K562 (cell line): ENCODE data around the gene TMEM129. TPM values are rescaled to one million over a fixed set of nuclear protein-coding genes. Genes with fewer than 3 reads are reported as not detected.
A peak's percentile ranks its signal among the peaks of the same experiment; 100 is the strongest.

Experiments used
- BDP1 ChIP-seq: IDR thresholded peaks from 3 replicates; pipeline ENCODE4 v1.6.1; 2011; ENCODE audit not compliant: insufficient read length, insufficient read depth
- CREB1 ChIP-seq, 2 experiments: sonication (generic) in 1 of 2; formaldehyde crosslinking in 1 of 2; IDR thresholded peaks; 2 replicates each; pipeline versions ENCODE4 v1.6.1 to v1.8.0; 2012 to 2022; ENCODE audit warnings: inconsistent platforms in 1 of 2, mild to moderate bottlenecking in 1 of 2, missing genetic modification reagents in 1 of 2, moderate library complexity in 1 of 2
- EZH2 ChIP-seq: IDR thresholded peaks from 2 replicates; pipeline ENCODE4 v1.6.1; 2012; ENCODE audit warnings: low read depth, mild to moderate bottlenecking, inconsistent platforms, low read length, borderline replicate concordance
- FOXA1 ChIP-seq: fragments of 450-650 bp; IDR thresholded peaks from 2 replicates; pipeline ENCODE4 v1.6.1; 2016; ENCODE audit warnings: mild to moderate bottlenecking, borderline replicate concordance
- HDGF ChIP-seq: fragments of 450-650 bp; IDR thresholded peaks from 2 replicates; pipeline ENCODE4 v1.6.1; 2016
- NR2F6 ChIP-seq: fragments of 450-650 bp; formaldehyde crosslinking; IDR thresholded peaks from 2 replicates; pipeline ENCODE4 v1.4.0; 2020; ENCODE audit warnings: mild to moderate bottlenecking
- POLR3A ChIP-seq: IDR thresholded peaks from 2 replicates; pipeline ENCODE4 v1.6.1; 2011; ENCODE audit warnings: borderline replicate concordance, mild to moderate bottlenecking, moderate library complexity; ENCODE audit not compliant: insufficient read length, insufficient read depth; ENCODE audit errors: extremely low read depth
- RCOR1 ChIP-seq, 2 experiments: IDR thresholded peaks; 2 replicates each; pipeline ENCODE4 v1.6.1; 2012; ENCODE audit warnings: low read depth in 2 of 2, low read length in 2 of 2, borderline replicate concordance in 1 of 2, improper control_type of control experiment in 1 of 2
- SAFB2 ChIP-seq: fragments of 200-400 bp; formaldehyde crosslinking; IDR thresholded peaks from 2 replicates; pipeline ENCODE4 v1.6.1; 2018; ENCODE audit warnings: borderline replicate concordance, low read length, low read depth, moderate library complexity; ENCODE audit not compliant: severe bottlenecking
- SRF ChIP-seq, 2 experiments: fragments of 250-450, 450-650 bp in 1 of 2; sonication (Bioruptor Pico) in 1 of 2; sonication (generic) in 1 of 2; formaldehyde crosslinking; IDR thresholded peaks; 2 replicates each; pipeline versions ENCODE4 v1.5.0 to v1.5.1; 2020 to 2022; ENCODE audit warnings: mild to moderate bottlenecking in 1 of 2, missing genetic modification reagents in 1 of 2
- SRSF9 ChIP-seq: fragments of 200-400 bp; formaldehyde crosslinking; IDR thresholded peaks from 2 replicates; pipeline ENCODE4 v1.6.1; 2017; ENCODE audit warnings: low read depth, low read length, borderline replicate concordance
- TCF3 ChIP-seq: sonication (generic); formaldehyde crosslinking; IDR thresholded peaks from 2 replicates; pipeline ENCODE4 v1.4.0; 2020; ENCODE audit warnings: mild to moderate bottlenecking, missing genetic modification reagents
- ZBTB12 ChIP-seq: fragments of 250-450 bp; sonication (Bioruptor Pico); IDR thresholded peaks from 2 replicates; pipeline ENCODE4 v1.4.0; 2020
- ZBTB40 ChIP-seq, 2 experiments: fragments of 450-650 bp in 1 of 2; sonication (generic) in 1 of 2; formaldehyde crosslinking in 1 of 2; IDR thresholded peaks; 2 replicates each; pipeline versions ENCODE4 v1.7.1 to v1.9.0; 2016 to 2022; ENCODE audit warnings: inconsistent platforms in 1 of 2, mild to moderate bottlenecking in 1 of 2, missing genetic modification reagents in 1 of 2
- ZNF175 ChIP-seq: fragments of 200-800 bp; sonication (Bioruptor generic); IDR thresholded peaks from 2 replicates; pipeline ENCODE4 v1.6.1; 2016; ENCODE audit warnings: low read depth, mild to moderate bottlenecking, missing genetic modification characterization, missing compliant biosample characterization
- ZNF707 ChIP-seq: fragments of 250-450 bp; sonication (Bioruptor Pico); conservative IDR thresholded peaks from 2 replicates; pipeline ENCODE4 v1.8.0; 2022; ENCODE audit warnings: inconsistent platforms, mild to moderate bottlenecking, moderate library complexity
- ZNF77 ChIP-seq: fragments of 250-450 bp; sonication (Bioruptor Pico); IDR thresholded peaks from 2 replicates; pipeline ENCODE4 v1.5.0; 2020
- ZZZ3 ChIP-seq: fragments of 450-650 bp; IDR thresholded peaks from 2 replicates; pipeline ENCODE4 v1.6.1; 2016; ENCODE audit warnings: antibody characterized with exemption, mild to moderate bottlenecking, moderate library complexity
- polyA plus RNA-seq, 8 experiments: library from polyadenylated mRNA; depleted of rRNA in 4 of 8; stranded (reverse) in 5 of 8; unstranded in 3 of 8; fragments of >200 nt; fragmentation: Nextera tagmentation in 2 of 8; fragmentation: Illumina TruSeq in 1 of 8; extraction: Ambion mirVana in 2 of 8; extraction: Trizol in 1 of 8; gene quantifications; 2 replicates each; pipeline versions ENCODE4 v1.2.1 to v1.2.3, GENCODE V29; 2011 to 2014; ENCODE audit warnings: inconsistent platforms in 1 of 8, missing spikeins in 1 of 8
- total RNA-seq, 7 experiments: library from RNA; depleted of rRNA in 6 of 7; stranded (reverse); fragments of >200 nt in 6 of 7; fragmentation: Illumina TruSeq in 2 of 7; extraction: Trizol in 2 of 7; gene quantifications; 2 replicates each; pipeline versions ENCODE4 v1.2.1 to v1.2.3, GENCODE V29; 2011 to 2021; ENCODE audit warnings: low replicate concordance in 1 of 7

TMEM129 gene
- total and polyA plus RNA-seq, 9 of the 15 experiments (the other 6 are each of a cell fraction or from before 2014, with no cell fraction given): 0.34 to 47.2 (median 18.8) TPM

DNA sequence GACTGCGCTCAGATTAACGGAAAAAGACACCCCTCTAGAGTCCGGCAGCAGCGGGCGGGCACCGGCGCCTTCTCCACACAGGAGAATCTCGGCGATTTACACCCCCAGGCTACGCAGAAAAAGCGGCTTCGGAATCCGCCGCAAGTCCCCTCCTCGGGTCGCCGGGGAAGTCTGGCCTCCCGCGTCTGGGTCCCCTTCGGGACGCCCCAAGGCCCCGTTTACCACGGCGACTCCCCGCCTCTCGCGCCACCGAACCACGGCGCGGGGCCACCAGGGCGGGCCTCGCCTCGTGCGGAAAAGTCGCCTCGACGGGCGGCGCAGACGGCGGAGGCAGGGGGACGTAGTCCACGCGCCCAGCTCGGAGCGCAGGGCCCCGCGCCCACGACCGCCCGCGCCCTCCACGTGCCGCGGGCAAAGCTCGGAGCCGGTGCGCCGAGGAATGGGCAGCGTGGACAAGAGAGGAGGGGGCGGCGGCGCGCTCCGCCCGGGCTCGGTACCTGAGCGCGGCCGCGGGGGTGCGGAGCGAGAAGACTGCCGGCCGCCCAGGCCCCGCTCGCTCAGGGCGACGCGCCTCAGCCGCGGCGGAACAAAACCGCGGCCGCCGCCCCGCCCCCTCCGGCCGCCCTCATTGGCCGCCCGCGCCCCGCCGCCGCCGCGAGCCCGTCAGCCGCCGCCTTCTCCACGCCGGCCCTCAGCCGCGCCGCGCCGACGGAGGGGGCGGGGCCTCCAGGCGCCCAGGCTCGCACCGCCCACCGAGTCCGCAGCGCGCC, 37.2 kb downstream of the TMEM129 start, which contains the start of gene FAM53A (continued):
- TF ChIP-seq SRSF9 (no peak), CREB1 (IDR thresholded peaks at IDR 0.05) (no peak), CREB1 (CRISPR knock-in tag; IDR thresholded peaks at IDR 0.05) (peak; percentile 68), ZBTB40 (IDR thresholded peaks at IDR 0.05) (peak; percentile 46), ZBTB40 (CRISPR knock-in tag; IDR thresholded peaks at IDR 0.05) (no peak), ZNF707 (no peak), SRF (CRISPR knock-in tag; IDR thresholded peaks at IDR 0.05) (no peak), POLR3A (no peak), FOXA1 (no peak), EZH2 (no peak), BDP1 (no peak), ZZZ3 (no peak), ZNF175 (no peak), NR2F6 (CRISPR knock-in tag) (no peak), ZNF77 (CRISPR knock-in tag) (no peak), SAFB2 (no peak), TCF3 (CRISPR knock-in tag) (no peak), HDGF (no peak), RCOR1 (IDR thresholded peaks at IDR 0.05; ENCODE audit: borderline replicate concordance in 1 of 2, low read depth in 2 of 2, low read length in 2 of 2) (no peak), ZBTB12 (CRISPR knock-in tag) (no peak)
